ENCODE measurements around the gene TRIP6. TPM values are rescaled to one million over a fixed set of nuclear protein-coding genes. Genes with fewer than 3 reads are reported as not detected.

The TRIP6 gene
- total RNA-seq, 4 donors from 2014 or later = 71.9 to 94.3 (median 89.5) TPM

DNA sequence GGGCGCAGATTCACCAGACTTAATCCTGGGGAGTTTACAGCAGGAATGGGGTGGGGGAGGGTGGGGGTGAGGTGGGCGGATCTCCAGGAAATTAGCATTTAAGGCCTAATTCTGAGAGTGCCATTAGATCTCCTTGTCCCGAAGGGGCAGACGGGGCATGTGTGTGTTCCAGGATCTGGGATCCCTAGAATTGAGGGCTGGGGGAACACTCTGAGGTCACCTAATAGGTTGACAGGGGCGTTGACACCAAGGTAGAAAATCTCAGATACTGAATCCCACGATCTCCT, 30.4 kb upstream of the TRIP6 start:
- H3K27ac ChIP-seq = peak overlapping the region; percentile 51 to 90 (median 84)
- TF ChIP-seq, protein P1, sequence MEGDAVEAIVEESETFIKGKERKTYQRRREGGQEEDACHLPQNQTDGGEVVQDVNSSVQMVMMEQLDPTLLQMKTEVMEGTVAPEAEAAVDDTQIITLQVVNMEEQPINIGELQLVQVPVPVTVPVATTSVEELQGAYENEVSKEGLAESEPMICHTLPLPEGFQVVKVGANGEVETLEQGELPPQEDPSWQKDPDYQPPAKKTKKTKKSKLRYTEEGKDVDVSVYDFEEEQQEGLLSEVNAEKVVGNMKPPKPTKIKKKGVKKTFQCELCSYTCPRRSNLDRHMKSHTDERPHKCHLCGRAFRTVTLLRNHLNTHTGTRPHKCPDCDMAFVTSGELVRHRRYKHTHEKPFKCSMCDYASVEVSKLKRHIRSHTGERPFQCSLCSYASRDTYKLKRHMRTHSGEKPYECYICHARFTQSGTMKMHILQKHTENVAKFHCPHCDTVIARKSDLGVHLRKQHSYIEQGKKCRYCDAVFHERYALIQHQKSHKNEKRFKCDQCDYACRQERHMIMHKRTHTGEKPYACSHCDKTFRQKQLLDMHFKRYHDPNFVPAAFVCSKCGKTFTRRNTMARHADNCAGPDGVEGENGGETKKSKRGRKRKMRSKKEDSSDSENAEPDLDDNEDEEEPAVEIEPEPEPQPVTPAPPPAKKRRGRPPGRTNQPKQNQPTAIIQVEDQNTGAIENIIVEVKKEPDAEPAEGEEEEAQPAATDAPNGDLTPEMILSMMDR (IDR thresholded peaks at IDR 0.05) = no peak
- TF ChIP-seq POLR2A (IDR thresholded peaks at IDR 0.05) (no peak), EP300 (IDR thresholded peaks at IDR 0.05) (no peak), POLR2AphosphoS5 (IDR thresholded peaks at IDR 0.05) (no peak)
- H3K4me3 ChIP-seq = peak overlapping the region; percentile 32 to 45
- no CpG with 5 or more reads among the region's 6 CpGs for WGBS, 2 donors (ENCODE audit: low coverage in 1 of 2)
- peaks cover 0 to 20% (median 6%) of the 10 kb centered on the region in 3 donors for H3K4me1 ChIP-seq
- ATAC-seq = no peak
- H3K27me3 ChIP-seq = no peaks in the 10 kb centered on the region
- no peaks in the 10 kb centered on the region for H3K36me3 ChIP-seq
- no peaks in the 10 kb centered on the region for H3K9me3 ChIP-seq

DNA sequence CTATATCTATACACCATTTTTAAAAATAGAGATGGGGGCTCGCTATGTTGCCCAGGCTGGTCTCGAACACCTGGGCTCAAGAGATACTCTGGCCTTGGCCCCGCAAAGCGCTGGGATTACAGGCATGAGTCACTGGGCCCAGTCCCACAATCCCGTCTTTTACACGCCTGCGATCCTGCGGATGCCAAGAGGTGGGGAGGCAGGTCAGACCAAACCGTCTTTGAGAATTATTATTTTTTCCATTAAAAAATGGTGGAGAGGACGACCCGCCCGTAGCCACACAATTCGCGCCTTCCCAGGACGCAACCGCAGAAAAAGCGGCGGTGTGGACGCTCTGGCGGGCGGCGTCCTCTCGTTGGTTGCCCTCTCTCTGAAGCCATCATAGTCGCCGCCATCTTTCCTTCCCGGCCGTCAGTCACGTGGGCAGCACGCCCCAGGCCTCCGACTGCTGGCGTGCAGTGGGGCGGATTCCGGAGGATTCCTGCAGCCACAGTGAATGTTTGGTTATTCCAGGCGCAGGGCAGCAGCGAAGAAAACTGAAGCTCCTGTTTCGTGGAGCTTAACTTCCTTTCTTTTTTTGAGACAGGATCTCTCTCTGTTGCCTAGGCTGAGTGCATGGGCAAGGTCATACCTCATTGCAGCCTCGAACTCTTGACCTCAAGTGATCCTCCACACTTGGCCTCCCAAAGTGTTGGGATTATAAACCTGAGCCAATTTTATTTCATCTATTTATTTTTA, 29.9 kb upstream of the TRIP6 start:
- Histone ChIP-seq H3K27me3 (no peaks in the 10 kb centered on the region), H3K36me3 (no peaks in the 10 kb centered on the region), H3K4me3 (peak overlapping the region; percentile 32 to 45), H3K9me3 (no peaks in the 10 kb centered on the region), H3K27ac (peak overlapping the region; percentile 51 to 90 (median 84)), H3K4me1 (peaks cover 0 to 20% (median 6%) of the 10 kb centered on the region in 3 donors)
- 10 to 11% methylated on average over 3 to 4 of the region's 37 CpGs for WGBS, 2 donors (ENCODE audit: low coverage in 1 of 2)
- ATAC-seq = peak; percentile 96
- TF ChIP-seq POLR2AphosphoS5 (IDR thresholded peaks at IDR 0.05) (peak; percentile 81), POLR2A (IDR thresholded peaks at IDR 0.05) (peak in 1 of 2 donors; percentile 23), EP300 (IDR thresholded peaks at IDR 0.05) (no peak)
- TF ChIP-seq, protein P1 (IDR thresholded peaks at IDR 0.05) = peak in 2 of 4 experiments; percentile 6 to 36

DNA sequence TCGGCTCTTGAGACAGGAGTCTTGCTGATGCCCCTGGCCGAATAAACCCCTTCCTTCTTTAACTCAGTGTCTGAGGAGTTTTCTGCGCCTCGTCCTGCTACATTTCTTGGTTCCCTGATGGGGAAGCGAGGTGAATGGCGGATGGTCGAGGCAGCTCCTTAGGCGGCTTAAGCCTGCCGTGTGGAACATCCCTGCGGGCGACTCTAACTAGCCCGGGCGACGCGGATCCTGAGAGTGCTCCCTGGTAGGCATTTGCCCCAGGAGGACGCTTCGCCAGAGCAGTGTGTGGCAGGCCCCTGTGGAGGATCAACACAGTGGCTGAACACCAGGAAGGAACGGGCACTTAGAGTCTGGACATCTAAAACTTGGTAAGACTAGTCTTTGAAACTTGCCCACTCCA, 27.8 kb upstream of the TRIP6 start:
- Histone ChIP-seq H3K4me1 (peaks cover 0 to 20% (median 6%) of the 10 kb centered on the region in 3 donors), H3K4me3 (no peak overlapping the region), H3K36me3 (no peaks in the 10 kb centered on the region), H3K9me3 (no peaks in the 10 kb centered on the region), H3K27ac (no peak overlapping the region), H3K27me3 (no peaks in the 10 kb centered on the region)
- TF ChIP-seq POLR2AphosphoS5 (IDR thresholded peaks at IDR 0.05) = no peak
- TF ChIP-seq EP300 (IDR thresholded peaks at IDR 0.05) = no peak
- TF ChIP-seq POLR2A (IDR thresholded peaks at IDR 0.05) = no peak
- TF ChIP-seq, protein P1 (IDR thresholded peaks at IDR 0.05) = no peak
- 95 to 96% methylated on average over 8 to 10 of the region's 18 CpGs for WGBS, 2 donors (ENCODE audit: low coverage in 1 of 2)
- ATAC-seq = no peak

DNA sequence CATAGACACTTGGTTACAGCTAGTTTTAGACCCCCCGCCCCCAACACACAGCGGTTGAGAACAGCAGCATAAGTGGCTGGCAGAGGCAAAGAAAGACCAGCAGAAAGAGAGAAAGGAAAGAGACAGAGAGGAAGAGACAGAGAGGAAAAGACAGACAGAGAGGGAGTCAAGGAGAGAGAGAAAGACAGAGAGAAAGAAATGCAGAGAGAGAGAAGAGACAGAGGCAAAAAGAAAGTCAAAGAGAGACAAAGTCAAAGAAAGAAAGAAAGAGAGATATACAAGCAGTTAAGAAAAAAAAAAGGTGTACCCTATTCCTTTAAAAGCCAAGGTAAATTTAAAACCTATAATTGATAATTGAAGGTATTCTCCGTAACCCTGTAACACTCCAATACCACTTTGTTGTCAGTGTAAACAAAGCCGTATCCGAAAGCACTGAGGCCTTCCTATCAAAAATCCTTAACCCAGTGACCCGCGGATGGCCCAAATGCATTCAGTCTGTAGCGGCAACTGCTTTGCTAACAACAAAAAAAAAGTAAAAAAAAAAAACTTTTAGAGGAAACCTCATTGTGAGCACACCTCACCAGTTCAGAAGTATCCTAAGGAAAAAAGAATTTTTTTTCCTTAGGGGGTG, 26.6 kb upstream of the TRIP6 start:
- TF ChIP-seq, protein P1 (IDR thresholded peaks at IDR 0.05) = no peak
- TF ChIP-seq POLR2A (IDR thresholded peaks at IDR 0.05) = no peak
- no peak overlapping the region for H3K27ac ChIP-seq
- H3K36me3 ChIP-seq = no peaks in the 10 kb centered on the region
- 50 to 66% methylated on average over 7 to 8 of the region's 8 CpGs for WGBS, 2 donors (ENCODE audit: low coverage in 1 of 2)
- no peak for ATAC-seq
- H3K27me3 ChIP-seq = no peaks in the 10 kb centered on the region
- H3K4me3 ChIP-seq = no peak overlapping the region
- H3K9me3 ChIP-seq = no peaks in the 10 kb centered on the region
- peaks cover 0 to 20% (median 6%) of the 10 kb centered on the region in 3 donors for H3K4me1 ChIP-seq

DNA sequence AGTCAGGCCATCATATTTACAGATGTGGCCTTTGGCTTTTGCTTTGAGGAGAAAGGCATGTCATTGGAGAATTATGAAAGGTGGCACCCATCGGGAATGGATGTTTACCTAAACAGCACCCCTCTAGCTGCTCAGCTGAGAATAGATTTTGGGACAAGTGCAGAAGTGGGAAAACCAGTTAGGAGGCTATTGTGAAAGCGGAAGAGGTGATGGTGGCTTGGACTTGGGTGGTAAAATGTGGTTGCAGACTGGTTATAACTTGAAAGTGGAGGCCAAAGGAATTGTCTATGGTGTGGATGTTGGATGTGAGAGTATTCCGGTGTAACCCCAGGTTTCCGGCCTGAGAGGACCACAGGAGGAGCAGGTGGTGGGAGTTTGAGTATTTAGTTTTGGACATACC, 19.8 kb upstream of the TRIP6 start:
- Histone ChIP-seq H3K36me3 (no peaks in the 10 kb centered on the region), H3K27ac (no peak overlapping the region), H3K4me3 (no peak overlapping the region), H3K4me1 (peaks cover 0 to 11% (median 3%) of the 10 kb centered on the region in 3 donors), H3K27me3 (no peaks in the 10 kb centered on the region), H3K9me3 (no peaks in the 10 kb centered on the region)
- ATAC-seq = no peak
- no peak for TF ChIP-seq POLR2A (IDR thresholded peaks at IDR 0.05)
- TF ChIP-seq, protein P1 (IDR thresholded peaks at IDR 0.05) = no peak
- TF ChIP-seq POLR2AphosphoS5 (IDR thresholded peaks at IDR 0.05) = no peak
- TF ChIP-seq EP300 (IDR thresholded peaks at IDR 0.05) = no peak
- 94 to 97% methylated on average over 3 to 4 of the region's 4 CpGs for WGBS, 2 donors (ENCODE audit: low coverage in 1 of 2)
